Esophagus muscularis mucosa (tissue), 4 donors: ENCODE results near the gene KIF12.

ENCODE experiments used
- CTCF ChIP-seq, 3 experiments: fragments of 200-600 bp in 2 of 3; fragments of 450-650 bp in 1 of 3; sonication (generic) in 2 of 3; IDR thresholded peaks; one replicate each; pipeline ENCODE4 v1.5.1; 2017 to 2019; ENCODE audit warnings: antibody characterized with exemption in 3 of 3, mild to moderate bottlenecking in 2 of 3, moderate library complexity in 1 of 3
- EP300 ChIP-seq: sonication (generic); formaldehyde crosslinking; IDR thresholded peaks from one replicate; pipeline ENCODE4 v1.6.1; 2017; ENCODE audit warnings: antibody characterized with exemption
- POLR2A ChIP-seq: fragments of 450-650 bp; IDR thresholded peaks from one replicate; pipeline ENCODE4 v1.6.1; 2017; ENCODE audit warnings: antibody characterized with exemption, moderate library complexity, mild to moderate bottlenecking, low read depth

- TF ChIP-seq CTCF (IDR thresholded peaks at IDR 0.05) (peak; percentile 76 to 90 (median 79)), POLR2A (no peak), EP300 (no peak)
Observed at GRCh38 chr9:114108016-114108833, 9.1 kb upstream of the KIF12 start.
